Left ventricle myocardium inferior (tissue), 1 donor: ENCODE measurements around the gene RSRP1. TPM values are rescaled to one million over a fixed set of nuclear protein-coding genes. Genes with fewer than 3 reads are reported as not detected.
"Not testable (repeated sequence)": the region's sequence is repeated elsewhere in the genome, so short reads cannot be mapped to it uniquely, and the experiment has no call there.

Experiments used
- DNase-seq: peaks from one replicate; pipeline ENCODE4 v3.0.0-alpha.2; 2020
- H3K27ac ChIP-seq: fragments of 200-600 bp; replicated peaks from 2 replicates; pipeline ENCODE4 v1.8.0; 2021
- H3K27me3 ChIP-seq: fragments of 200-600 bp; 2 replicates; pipeline ENCODE4 v1.8.0; 2021; ENCODE audit warnings: low read depth
- H3K36me3 ChIP-seq: fragments of 200-600 bp; 2 replicates; pipeline ENCODE4 v1.8.0; 2021
- H3K4me1 ChIP-seq: fragments of 200-600 bp; 2 replicates; pipeline ENCODE4 v1.8.0; 2021
- H3K4me3 ChIP-seq: fragments of 200-600 bp; 2 replicates; pipeline ENCODE4 v1.8.0; 2021; ENCODE audit warnings: mild to moderate bottlenecking, moderate library complexity
- H3K9me3 ChIP-seq: fragments of 200-600 bp; replicated peaks from 2 replicates; pipeline ENCODE4 v1.8.0; 2021
- CTCF ChIP-seq: fragments of 200-600 bp; IDR thresholded peaks from 2 replicates; pipeline ENCODE4 v1.8.0; 2021; ENCODE audit warnings: antibody characterized with exemption, mild to moderate bottlenecking, borderline replicate concordance
- intact Hi-C: fragments of 100-400 bp; cut with micrococcal nuclease; formaldehyde crosslinking; loops from one replicate; pipeline ENCODE4 v1.11.0; 2022
- long read RNA-seq: library from polyadenylated mRNA; unstranded; transcript quantifications from one replicate; pipeline ENCODE4 v2.0.0, GENCODE V29; 2021
- total RNA-seq: library from RNA; stranded (reverse); fragmentation: NEBNext Ultra II Directional; extraction: Animal tissue kit (Norgen Biotek cat#: 25700); gene quantifications from one replicate; pipeline ENCODE4 v1.2.1, GENCODE V29; 2021
- donor health status: DM: no; HTN: yes; CAD: no; lungs with severe emphysema.

RSRP1 gene
- 41.1 TPM for total RNA-seq
- long read RNA-seq, partial matches to known transcripts, result 0 of 11 reads
- long read RNA-seq, other reads (novel, unspliced or antisense), result 6 of 11 reads

GRCh38 chr1:25247024-25247828 lies at the start of gene RSRP1:
Gene RSRP1, minus strand, starts transcription at chr1:25247454. Its CDS starts 491 bp downstream, at chr1:25246963.
- Histone ChIP-seq H3K27me3 (no peaks in the 10 kb centered on the region), H3K4me3 (peak within 1 kb of the TSS; percentile 96), H3K27ac (peak within 1 kb of the TSS; percentile 100), H3K4me1 (peaks cover 58% of the 10 kb centered on the region), H3K9me3 (no peaks in the 10 kb centered on the region), H3K36me3 (peaks cover 43% of the 10 kb centered on the region)
- TF ChIP-seq CTCF, result peak; percentile 16
- peak; percentile 100 for DNase-seq
- intact Hi-C loops, result loop anchor here (10.0 kb wide), 1 partner anchor 98 kb away; no protein-coding TSS in a partner anchor

- intact Hi-C loops, result not testable (repeated sequence)
Measured at GRCh38 chr1:25296501-25296900, 49.2 kb upstream of the RSRP1 start.

GRCh38 chr1:25294889-25295826 lies 47.9 kb upstream of the RSRP1 start:
- H3K9me3 ChIP-seq, H3K36me3 ChIP-seq, H3K4me1 ChIP-seq, H3K27ac ChIP-seq, H3K4me3 ChIP-seq, intact Hi-C loops, DNase-seq, H3K27me3 ChIP-seq: not testable (repeated sequence)

More at GRCh38 chr1:25296501-25296900, 49.2 kb upstream of the RSRP1 start:
- H3K9me3 ChIP-seq, H3K36me3 ChIP-seq, DNase-seq, H3K27ac ChIP-seq, H3K4me3 ChIP-seq, H3K27me3 ChIP-seq, H3K4me1 ChIP-seq: not testable (repeated sequence)

- H3K27ac ChIP-seq, H3K4me3 ChIP-seq, H3K9me3 ChIP-seq, DNase-seq, H3K4me1 ChIP-seq, intact Hi-C loops, H3K36me3 ChIP-seq, H3K27me3 ChIP-seq: not testable (repeated sequence)
Measured at GRCh38 chr1:25293426-25293825, 46.2 kb upstream of the RSRP1 start.

- H3K27ac ChIP-seq, H3K9me3 ChIP-seq, H3K27me3 ChIP-seq, intact Hi-C loops, H3K4me3 ChIP-seq, H3K4me1 ChIP-seq, H3K36me3 ChIP-seq, DNase-seq: not testable (repeated sequence)
- peak; percentile 8 for TF ChIP-seq CTCF
Measured at GRCh38 chr1:25290043-25290442, 42.8 kb upstream of the RSRP1 start.

GRCh38 chr1:25288573-25289101 lies 41.4 kb upstream of the RSRP1 start:
- DNase-seq, H3K27ac ChIP-seq, H3K9me3 ChIP-seq, H3K27me3 ChIP-seq, intact Hi-C loops, H3K4me1 ChIP-seq, H3K4me3 ChIP-seq, H3K36me3 ChIP-seq: not testable (repeated sequence)

GRCh38 chr1:25287164-25287563 lies 39.9 kb upstream of the RSRP1 start:
- H3K4me1 ChIP-seq, H3K27me3 ChIP-seq, DNase-seq, H3K27ac ChIP-seq, H3K36me3 ChIP-seq, intact Hi-C loops, H3K9me3 ChIP-seq, H3K4me3 ChIP-seq: not testable (repeated sequence)

GRCh38 chr1:25285862-25286261 lies 38.6 kb upstream of the RSRP1 start:
- H3K4me1 ChIP-seq, intact Hi-C loops: not testable (repeated sequence)

GRCh38 chr1:25279693-25280111 lies 32.4 kb upstream of the RSRP1 start:
- intact Hi-C loops, DNase-seq, H3K27ac ChIP-seq, H3K36me3 ChIP-seq, H3K9me3 ChIP-seq, H3K4me3 ChIP-seq, H3K4me1 ChIP-seq, H3K27me3 ChIP-seq: not testable (repeated sequence)

More at GRCh38 chr1:25285862-25286261, 38.6 kb upstream of the RSRP1 start:
- DNase-seq, H3K27ac ChIP-seq, H3K9me3 ChIP-seq, H3K36me3 ChIP-seq, H3K27me3 ChIP-seq, H3K4me3 ChIP-seq: not testable (repeated sequence)

- intact Hi-C loops, H3K27ac ChIP-seq, H3K9me3 ChIP-seq, H3K4me3 ChIP-seq, H3K4me1 ChIP-seq, H3K27me3 ChIP-seq, DNase-seq, H3K36me3 ChIP-seq: not testable (repeated sequence)
Measured at GRCh38 chr1:25278790-25279189, 31.5 kb upstream of the RSRP1 start.

- H3K9me3 ChIP-seq, H3K27ac ChIP-seq, H3K27me3 ChIP-seq, H3K36me3 ChIP-seq, H3K4me1 ChIP-seq, H3K4me3 ChIP-seq, intact Hi-C loops, DNase-seq: not testable (repeated sequence)
Measured at GRCh38 chr1:25278358-25278757, 31.1 kb upstream of the RSRP1 start.
